ENCODE results near the gene SEC24B.

The SEC24B gene

DNA sequence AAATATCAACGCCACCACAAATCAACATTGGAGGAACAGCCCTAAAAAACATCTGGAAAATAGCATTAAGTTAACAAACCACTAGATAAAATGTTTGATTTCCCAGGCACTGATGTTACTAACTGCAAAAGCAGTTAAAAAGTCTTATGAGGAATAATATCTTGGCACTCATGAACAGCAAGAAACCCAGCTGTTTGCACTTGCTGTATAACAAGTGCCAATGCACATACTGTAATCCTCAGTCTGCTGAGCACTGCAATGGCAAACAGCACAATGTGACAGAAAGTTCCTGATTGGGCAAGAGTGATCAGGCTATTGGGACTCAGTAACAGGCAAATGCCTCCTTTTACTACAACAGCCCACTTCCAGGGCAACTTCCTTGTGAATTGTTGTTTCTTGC lies 20.8 kb upstream of the SEC24B start:
- no peak for TF ChIP-seq CTCF (conservative IDR thresholded peaks at IDR 0.05; ENCODE audit: low read depth, low read length)
- H3K4me3 ChIP-seq (ENCODE audit: low read length), result no peak overlapping the region

GRCh38 chr4:109414938-109415337 lies 18.7 kb upstream of the SEC24B start:
- DNase-seq (ENCODE audit: low read depth), result no peak
- no peak overlapping the region for H3K4me3 ChIP-seq (ENCODE audit: low read length)
- no peak for TF ChIP-seq CTCF (conservative IDR thresholded peaks at IDR 0.05; ENCODE audit: low read depth, low read length)

More for the DNA sequence above, 20.8 kb upstream of the SEC24B start:
- no peak for DNase-seq (ENCODE audit: low read depth)

GRCh38 chr4:109418588-109418987 lies 15.0 kb upstream of the SEC24B start:
- DNase-seq (ENCODE audit: low read depth), result no peak
- no peak overlapping the region for H3K4me3 ChIP-seq (ENCODE audit: low read length)
- TF ChIP-seq CTCF (conservative IDR thresholded peaks at IDR 0.05; ENCODE audit: low read depth, low read length), result no peak

GRCh38 chr4:109419679-109420078 lies 13.9 kb upstream of the SEC24B start:
- TF ChIP-seq CTCF (conservative IDR thresholded peaks at IDR 0.05; ENCODE audit: low read depth, low read length), result no peak
- H3K4me3 ChIP-seq (ENCODE audit: low read length), result no peak overlapping the region
- no peak for DNase-seq (ENCODE audit: low read depth)

DNA sequence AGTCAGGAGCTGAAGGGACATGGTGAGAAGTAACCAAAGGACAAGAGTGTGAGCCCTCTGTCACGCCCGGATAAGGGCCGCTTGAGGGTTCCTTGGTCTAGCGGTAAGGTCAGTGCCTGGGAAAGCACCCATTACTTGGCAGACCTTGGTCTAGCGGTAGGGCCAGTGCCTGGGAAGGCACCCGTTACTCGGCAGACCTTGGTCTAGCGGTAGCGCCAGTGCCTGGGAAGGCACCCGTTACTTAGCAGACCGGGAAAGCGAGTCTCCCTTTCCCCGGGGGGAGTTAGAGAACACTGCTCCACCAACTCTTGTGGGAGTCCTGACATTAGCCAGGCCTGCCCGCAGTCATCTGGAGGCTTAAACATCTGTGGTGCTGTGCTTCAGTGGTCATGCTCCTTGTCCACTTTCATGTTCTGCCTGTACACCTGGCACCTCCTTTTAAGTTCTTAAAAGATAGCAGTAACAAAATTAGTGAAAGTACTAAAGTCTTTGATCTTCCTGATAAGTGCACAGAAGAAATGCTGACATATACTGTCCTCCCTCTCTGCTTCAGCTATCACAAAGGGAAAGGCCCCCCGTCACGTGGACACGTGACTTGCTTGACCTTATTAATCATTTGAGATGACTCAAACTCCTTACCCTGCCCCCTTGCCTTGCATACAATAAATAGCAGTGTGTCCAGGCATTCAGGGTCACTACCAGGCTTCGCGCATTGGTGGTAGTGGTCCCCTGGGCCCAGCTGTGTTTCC lies 9.3 kb upstream of the SEC24B start:
- DNase-seq (ENCODE audit: low read depth), result no peak
- H3K4me3 ChIP-seq (ENCODE audit: low read length), result no peak overlapping the region
- no peak for TF ChIP-seq CTCF (conservative IDR thresholded peaks at IDR 0.05; ENCODE audit: low read depth, low read length)

GRCh38 chr4:109425405-109425804 lies 8.2 kb upstream of the SEC24B start:
- DNase-seq (ENCODE audit: low read depth), result no peak
- H3K4me3 ChIP-seq (ENCODE audit: low read length), result no peak overlapping the region
- no peak for TF ChIP-seq CTCF (conservative IDR thresholded peaks at IDR 0.05; ENCODE audit: low read depth, low read length)

- no peak for DNase-seq (ENCODE audit: low read depth)
- no peak overlapping the region for H3K4me3 ChIP-seq (ENCODE audit: low read length)
- TF ChIP-seq CTCF (conservative IDR thresholded peaks at IDR 0.05; ENCODE audit: low read depth, low read length), result no peak
Observed at GRCh38 chr4:109429545-109429944, 4.1 kb upstream of the SEC24B start.
